Neural cell (in vitro differentiated cells): ENCODE measurements around the gene RIMS1. TPM values are rescaled to one million over a fixed set of nuclear protein-coding genes. Genes with fewer than 3 reads are reported as not detected.

Experiments
- H2AFZ ChIP-seq: fragments of 200-600, 300-800 bp; sonication (generic), shearing (Covaris generic); 2 replicates; pipeline ENCODE4 v1.6.0; 2014; ENCODE audit warnings: low read depth, mild to moderate bottlenecking, antibody characterized with exemption, low read length, moderate library complexity
- H3F3A ChIP-seq: fragments of 200-600 bp; shearing (Covaris generic); 2 replicates; pipeline ENCODE4 v1.6.1; 2016; ENCODE audit warnings: mild to moderate bottlenecking, moderate library complexity, mixed read lengths, antibody characterized with exemption, low read length; ENCODE audit not compliant: insufficient read depth, poor library complexity, severe bottlenecking
- H3K27ac ChIP-seq: fragments of 200-600, 300-800 bp; sonication (generic), shearing (Covaris generic); 2 replicates; pipeline ENCODE4 v1.5.1; 2014; ENCODE audit warnings: mild to moderate bottlenecking, low read length, moderate library complexity
- H3K27me3 ChIP-seq: fragments of 300-800, 200-600 bp; sonication (generic), shearing (Covaris generic); 2 replicates; pipeline ENCODE4 v1.6.0; 2014; ENCODE audit warnings: mild to moderate bottlenecking, low read depth, low read length, moderate library complexity; ENCODE audit not compliant: insufficient read depth
- H3K36me3 ChIP-seq: fragments of 300-800, 200-600 bp; sonication (generic), shearing (Covaris generic); 2 replicates; pipeline ENCODE4 v1.5.1; 2014; ENCODE audit warnings: mild to moderate bottlenecking, antibody characterized with exemption, low read length, moderate library complexity; ENCODE audit not compliant: insufficient read depth
- H3K4me2 ChIP-seq: fragments of 300-800, 200-600 bp; sonication (generic), shearing (Covaris generic); 2 replicates; pipeline ENCODE4 v1.6.0; 2014; ENCODE audit warnings: mild to moderate bottlenecking, low read length
- H3K4me3 ChIP-seq: fragments of 300-800, 200-600 bp; sonication (generic), shearing (Covaris generic); 2 replicates; pipeline ENCODE4 v1.5.1; 2014; ENCODE audit warnings: mild to moderate bottlenecking, low read length, moderate library complexity
- H3K79me2 ChIP-seq: fragments of 200-600 bp; shearing (Covaris generic); replicated peaks from 2 replicates; pipeline ENCODE4 v1.6.0; 2014; ENCODE audit warnings: mild to moderate bottlenecking, low read length, moderate library complexity; ENCODE audit not compliant: insufficient read depth
- H3K9ac ChIP-seq: fragments of 300-800, 200-600 bp; sonication (generic), shearing (Covaris generic); 2 replicates; pipeline ENCODE4 v1.6.1; 2016; ENCODE audit warnings: mild to moderate bottlenecking, low read length, mixed read lengths
- H3K9me2 ChIP-seq: fragments of 200-600 bp; shearing (Covaris generic); 2 replicates; pipeline ENCODE4 v1.6.1; 2016; ENCODE audit warnings: mild to moderate bottlenecking, low read length, mixed read lengths; ENCODE audit not compliant: insufficient read depth
- H3K9me3 ChIP-seq: fragments of 200-600, 300-800 bp; sonication (generic), shearing (Covaris generic); 2 replicates; pipeline ENCODE4 v1.6.1; 2016; ENCODE audit warnings: mild to moderate bottlenecking, mixed run types, low read length, moderate library complexity, mixed read lengths
- H4K20me1 ChIP-seq: fragments of 200-600 bp; shearing (Covaris generic); 2 replicates; pipeline ENCODE4 v1.6.1; 2016; ENCODE audit warnings: mild to moderate bottlenecking, mixed run types; ENCODE audit not compliant: insufficient read depth
- CTCF ChIP-seq: fragments of 450-650 bp; IDR thresholded peaks from 2 replicates; pipeline ENCODE4 v1.5.1; 2014; ENCODE audit warnings: antibody characterized with exemption, mild to moderate bottlenecking, moderate library complexity; ENCODE audit not compliant: poor library complexity, severe bottlenecking
- EP300 ChIP-seq: fragments of 450-650 bp; conservative IDR thresholded peaks from 2 replicates; pipeline ENCODE4 v1.6.1; 2014; ENCODE audit warnings: antibody characterized with exemption, mild to moderate bottlenecking, moderate library complexity; ENCODE audit not compliant: poor library complexity, severe bottlenecking
- EZH2 ChIP-seq: fragments of 200-600, 300-800 bp; shearing (Covaris generic), sonication (generic); IDR thresholded peaks from 2 replicates; pipeline ENCODE4 v1.6.1; 2014; ENCODE audit warnings: antibody characterized with exemption, low read length, borderline replicate concordance, mild to moderate bottlenecking; ENCODE audit not compliant: insufficient read depth, poor library complexity, severe bottlenecking
- MXI1 ChIP-seq: fragments of 450-650 bp; conservative IDR thresholded peaks from 2 replicates; pipeline ENCODE4 v1.6.1; 2014; ENCODE audit warnings: antibody characterized with exemption, mild to moderate bottlenecking; ENCODE audit not compliant: poor library complexity, severe bottlenecking
- POLR2AphosphoS5 ChIP-seq: IDR thresholded peaks from 2 replicates; pipeline ENCODE4 v1.6.1; 2012
- RAD21 ChIP-seq: fragments of 450-650 bp; conservative IDR thresholded peaks from 2 replicates; pipeline ENCODE4 v1.6.1; 2014; ENCODE audit warnings: antibody characterized with exemption, mild to moderate bottlenecking, moderate library complexity
- SMC3 ChIP-seq: fragments of 450-650 bp; conservative IDR thresholded peaks from 2 replicates; pipeline ENCODE4 v1.6.1; 2014; ENCODE audit warnings: antibody characterized with exemption, mild to moderate bottlenecking, moderate library complexity; ENCODE audit not compliant: poor library complexity
- TAF1 ChIP-seq: IDR thresholded peaks from 2 replicates; pipeline ENCODE4 v1.6.1; 2012; ENCODE audit warnings: low read depth
- polyA plus RNA-seq: library from polyadenylated mRNA; depleted of rRNA; stranded (reverse); fragments of >200 nt; gene quantifications from 2 replicates; pipeline ENCODE4 v1.2.3, GENCODE V29; 2014
- TF ChIP-seq, protein P1 (sequence below): IDR thresholded peaks from 2 replicates; pipeline ENCODE4 v1.6.1; 2012; ENCODE audit warnings: borderline replicate concordance

Gene RIMS1
- polyA plus RNA-seq, 1 donor from 2014 or later: 17.8 TPM

DNA sequence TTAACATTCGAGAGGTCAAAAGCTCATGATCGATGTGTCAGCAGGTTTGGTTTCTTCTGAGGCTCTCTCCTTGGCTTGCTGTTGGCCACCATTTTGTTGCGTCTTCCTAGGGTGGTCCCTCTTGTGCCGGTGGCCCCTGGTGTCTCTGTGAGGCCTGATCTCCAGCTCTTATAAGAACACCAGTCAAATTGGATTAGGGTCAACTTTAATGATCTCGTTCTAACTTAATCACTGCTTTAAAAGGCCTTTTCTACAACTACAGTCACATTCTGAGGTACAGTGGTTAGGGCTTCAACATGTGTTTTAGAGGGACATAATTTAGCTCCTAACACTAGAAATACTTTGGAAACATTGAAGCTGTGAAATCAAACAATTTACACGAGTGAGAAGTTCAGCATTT, 494.7 kb downstream of the RIMS1 start:
- no peaks in the 10 kb centered on the region for H4K20me1 ChIP-seq
- H3F3A ChIP-seq: no peaks in the 10 kb centered on the region
- H3K4me3 ChIP-seq: no peak overlapping the region
- no peaks in the 10 kb centered on the region for H3K36me3 ChIP-seq
- no peak overlapping the region for H3K27ac ChIP-seq
- H3K9me3 ChIP-seq: no peaks in the 10 kb centered on the region
- H3K4me2 ChIP-seq: no peak overlapping the region
- H2AFZ ChIP-seq: no peak overlapping the region
- TF ChIP-seq POLR2AphosphoS5 (no peak), CTCF (no peak), RAD21 (no peak), EZH2 (no peak), MXI1 (no peak), SMC3 (no peak), EP300 (no peak), TAF1 (no peak)
- TF ChIP-seq, protein P1, sequence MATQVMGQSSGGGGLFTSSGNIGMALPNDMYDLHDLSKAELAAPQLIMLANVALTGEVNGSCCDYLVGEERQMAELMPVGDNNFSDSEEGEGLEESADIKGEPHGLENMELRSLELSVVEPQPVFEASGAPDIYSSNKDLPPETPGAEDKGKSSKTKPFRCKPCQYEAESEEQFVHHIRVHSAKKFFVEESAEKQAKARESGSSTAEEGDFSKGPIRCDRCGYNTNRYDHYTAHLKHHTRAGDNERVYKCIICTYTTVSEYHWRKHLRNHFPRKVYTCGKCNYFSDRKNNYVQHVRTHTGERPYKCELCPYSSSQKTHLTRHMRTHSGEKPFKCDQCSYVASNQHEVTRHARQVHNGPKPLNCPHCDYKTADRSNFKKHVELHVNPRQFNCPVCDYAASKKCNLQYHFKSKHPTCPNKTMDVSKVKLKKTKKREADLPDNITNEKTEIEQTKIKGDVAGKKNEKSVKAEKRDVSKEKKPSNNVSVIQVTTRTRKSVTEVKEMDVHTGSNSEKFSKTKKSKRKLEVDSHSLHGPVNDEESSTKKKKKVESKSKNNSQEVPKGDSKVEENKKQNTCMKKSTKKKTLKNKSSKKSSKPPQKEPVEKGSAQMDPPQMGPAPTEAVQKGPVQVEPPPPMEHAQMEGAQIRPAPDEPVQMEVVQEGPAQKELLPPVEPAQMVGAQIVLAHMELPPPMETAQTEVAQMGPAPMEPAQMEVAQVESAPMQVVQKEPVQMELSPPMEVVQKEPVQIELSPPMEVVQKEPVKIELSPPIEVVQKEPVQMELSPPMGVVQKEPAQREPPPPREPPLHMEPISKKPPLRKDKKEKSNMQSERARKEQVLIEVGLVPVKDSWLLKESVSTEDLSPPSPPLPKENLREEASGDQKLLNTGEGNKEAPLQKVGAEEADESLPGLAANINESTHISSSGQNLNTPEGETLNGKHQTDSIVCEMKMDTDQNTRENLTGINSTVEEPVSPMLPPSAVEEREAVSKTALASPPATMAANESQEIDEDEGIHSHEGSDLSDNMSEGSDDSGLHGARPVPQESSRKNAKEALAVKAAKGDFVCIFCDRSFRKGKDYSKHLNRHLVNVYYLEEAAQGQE: no peak
- no peaks in the 10 kb centered on the region for H3K79me2 ChIP-seq
- no peak overlapping the region for H3K9ac ChIP-seq
- H3K27me3 ChIP-seq: no peaks in the 10 kb centered on the region
- no peaks in the 10 kb centered on the region for H3K9me2 ChIP-seq

DNA sequence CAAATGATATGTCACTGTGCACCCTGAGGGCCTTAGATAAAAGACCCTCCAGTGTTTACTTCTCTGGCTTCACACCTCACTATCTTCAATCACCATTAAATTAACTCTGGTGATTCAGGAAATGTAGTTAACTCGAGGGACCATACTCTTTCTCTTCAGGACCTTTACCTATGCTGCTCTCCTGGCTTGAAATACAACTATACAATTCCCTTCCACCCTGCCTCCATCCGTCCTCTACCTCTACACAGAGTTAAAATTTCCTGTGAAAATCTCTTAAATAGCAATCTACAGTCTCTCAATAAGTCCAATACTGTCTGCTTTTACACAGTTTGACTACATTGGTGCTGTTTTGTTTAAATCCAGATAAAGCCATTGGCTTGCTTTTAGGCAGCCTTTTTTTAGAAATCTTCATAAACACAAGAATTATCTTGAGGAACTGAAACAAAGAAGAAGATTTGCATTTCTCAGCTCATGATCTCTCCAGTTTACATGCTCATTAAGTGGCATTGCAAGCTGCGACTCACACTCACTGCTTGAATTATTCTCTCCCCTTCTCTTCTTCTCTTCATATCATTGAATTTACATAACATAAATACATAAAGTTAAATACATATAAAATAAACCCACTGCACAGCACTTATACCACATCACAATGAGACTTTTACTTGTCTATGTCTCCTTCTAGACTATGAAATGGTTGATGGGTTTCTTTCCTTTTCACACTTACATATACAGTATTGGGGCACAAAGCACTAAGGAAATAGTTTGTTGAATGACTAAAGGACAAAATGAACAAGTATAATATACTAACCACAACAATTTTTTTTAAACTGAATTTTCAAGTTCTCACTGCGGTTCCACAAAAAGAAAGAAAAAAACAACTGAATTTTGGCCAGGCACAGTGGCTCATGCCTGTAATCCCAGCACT, 496.5 kb downstream of the RIMS1 start:
- Histone ChIP-seq H3K9me2 (no peaks in the 10 kb centered on the region), H2AFZ (no peak overlapping the region), H3K79me2 (no peaks in the 10 kb centered on the region), H3K4me3 (no peak overlapping the region), H4K20me1 (no peaks in the 10 kb centered on the region), H3K27me3 (no peaks in the 10 kb centered on the region), H3K4me2 (no peak overlapping the region), H3K36me3 (no peaks in the 10 kb centered on the region), H3F3A (no peaks in the 10 kb centered on the region), H3K27ac (no peak overlapping the region), H3K9me3 (no peaks in the 10 kb centered on the region), H3K9ac (no peak overlapping the region)
- no peak for TF ChIP-seq SMC3
- TF ChIP-seq RAD21: no peak
- TF ChIP-seq POLR2AphosphoS5: no peak
- TF ChIP-seq, protein P1: no peak
- TF ChIP-seq EP300: no peak
- TF ChIP-seq EZH2: no peak
- no peak for TF ChIP-seq MXI1
- TF ChIP-seq CTCF: no peak
- TF ChIP-seq TAF1: no peak
